WERI-Rb-1 (cell line): ENCODE measurements around the gene CNIH1.
"Not testable (repeated sequence)": the region's sequence is repeated elsewhere in the genome, so short reads cannot be mapped to it uniquely, and the experiment has no call there.

Experiments used
- DNase-seq: peaks from one replicate; pipeline ENCODE4 v3.0.0-alpha.2; 2020
- H3K27ac ChIP-seq: fragments of 250-450 bp; sonication (Bioruptor Pico); 2 replicates; pipeline ENCODE4 v1.5.1; 2020; ENCODE audit warnings: mild to moderate bottlenecking, moderate library complexity
- H3K27me3 ChIP-seq: fragments of 250-450 bp; sonication (Bioruptor Pico); 2 replicates; pipeline ENCODE4 v1.5.1; 2021; ENCODE audit warnings: mild to moderate bottlenecking, low read depth, moderate library complexity; ENCODE audit not compliant: insufficient read depth, severe bottlenecking
- H3K36me3 ChIP-seq: fragments of 250-450 bp; sonication (Bioruptor Pico); 2 replicates; pipeline ENCODE4 v1.5.1; 2020; ENCODE audit warnings: mild to moderate bottlenecking, moderate library complexity
- H3K4me3 ChIP-seq: 2 replicates; pipeline ENCODE4 v1.5.1; 2011; ENCODE audit warnings: low read depth, mild to moderate bottlenecking, control low read depth, low read length
- H3K9me3 ChIP-seq: fragments of 250-450 bp; sonication (Bioruptor Pico); 2 replicates; pipeline ENCODE4 v1.5.1; 2021; ENCODE audit warnings: mild to moderate bottlenecking, moderate library complexity; ENCODE audit not compliant: severe bottlenecking
- CTCF ChIP-seq: IDR thresholded peaks from 2 replicates; pipeline ENCODE4 v1.5.1; 2011; ENCODE audit warnings: low read depth, mild to moderate bottlenecking, control low read depth, inconsistent platforms, low read length

CNIH1 gene

GRCh38 chr14:54387328-54387727 is 53.8 kb downstream of the CNIH1 start:
- H3K36me3 ChIP-seq: no peaks in the 10 kb centered on the region
- no peak overlapping the region for H3K4me3 ChIP-seq
- no peaks in the 10 kb centered on the region for H3K27me3 ChIP-seq
- no peak for DNase-seq
- no peaks in the 10 kb centered on the region for H3K9me3 ChIP-seq
- no peak overlapping the region for H3K27ac ChIP-seq
- no peak for TF ChIP-seq CTCF

DNA sequence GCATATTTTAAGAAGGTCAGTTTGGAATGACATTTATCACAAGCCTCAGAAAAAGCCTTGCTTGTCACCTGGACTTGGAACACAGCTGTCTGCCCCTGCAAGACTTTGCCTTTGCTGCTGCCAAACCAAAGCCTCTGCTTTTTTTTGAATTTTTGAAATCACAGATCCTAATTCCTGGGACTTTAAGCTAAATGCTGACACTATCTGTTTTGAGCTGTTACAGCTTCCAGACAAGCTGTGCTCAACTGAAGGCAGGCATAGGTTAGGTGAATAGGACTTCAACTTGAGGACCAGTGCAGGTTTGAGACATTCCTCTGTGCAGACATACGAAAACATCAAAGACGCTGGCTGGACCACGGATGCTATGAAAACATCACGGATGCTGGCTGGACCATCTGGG is 55.6 kb downstream of the CNIH1 start:
- no peak for TF ChIP-seq CTCF
- no peak overlapping the region for H3K27ac ChIP-seq
- H3K36me3 ChIP-seq: no peaks in the 10 kb centered on the region
- DNase-seq: no peak
- H3K9me3 ChIP-seq: no peaks in the 10 kb centered on the region
- H3K27me3 ChIP-seq: no peaks in the 10 kb centered on the region
- H3K4me3 ChIP-seq: no peak overlapping the region

GRCh38 chr14:54383835-54384234 is 57.3 kb downstream of the CNIH1 start:
- H3K9me3 ChIP-seq: no peaks in the 10 kb centered on the region
- no peak for DNase-seq
- TF ChIP-seq CTCF: no peak
- no peak overlapping the region for H3K27ac ChIP-seq
- H3K4me3 ChIP-seq: no peak overlapping the region
- H3K36me3 ChIP-seq: no peaks in the 10 kb centered on the region
- no peaks in the 10 kb centered on the region for H3K27me3 ChIP-seq

DNA sequence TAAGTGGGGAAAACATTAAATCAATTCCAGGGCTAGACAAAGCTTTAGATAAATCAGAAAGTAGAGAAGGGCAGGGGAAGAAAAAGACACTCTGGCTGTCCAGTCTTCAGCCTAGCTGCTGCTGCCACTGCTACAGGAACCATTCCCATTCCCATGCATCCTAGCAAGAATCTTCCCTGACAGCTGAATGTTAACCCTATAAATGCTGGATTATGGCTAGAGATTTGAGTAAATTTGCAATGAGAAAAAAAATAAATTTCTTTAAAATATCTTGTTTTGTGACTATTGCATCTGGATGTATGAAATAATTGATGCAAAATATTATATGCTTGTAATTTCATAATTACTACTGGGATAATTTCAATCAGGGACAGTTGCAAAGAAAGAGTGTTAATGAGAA is 59.4 kb downstream of the CNIH1 start:
- H3K36me3 ChIP-seq: no peaks in the 10 kb centered on the region
- TF ChIP-seq CTCF: no peak
- no peak for DNase-seq

DNA sequence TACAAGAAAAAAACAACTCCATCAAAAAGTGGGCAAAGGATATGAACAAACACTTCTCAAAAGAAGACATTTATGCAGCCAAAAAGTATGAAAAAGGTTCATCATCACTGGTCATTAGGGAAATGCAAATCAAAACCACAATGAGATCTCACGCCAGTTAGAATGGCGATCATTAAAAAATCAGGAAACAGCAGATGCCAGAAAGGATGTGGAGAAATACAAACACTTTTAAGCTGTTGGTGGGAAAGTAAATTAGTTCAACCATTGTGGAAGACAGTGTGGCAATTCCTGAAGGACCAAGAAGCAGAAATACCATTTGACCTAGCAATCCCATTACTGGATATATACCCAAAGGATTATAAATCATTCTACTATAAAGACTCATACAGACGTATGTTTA is 60.6 kb downstream of the CNIH1 start:
- not testable (repeated sequence) for H3K9me3 ChIP-seq, H3K4me3 ChIP-seq, H3K27me3 ChIP-seq, H3K27ac ChIP-seq, DNase-seq, H3K36me3 ChIP-seq

More for the DNA sequence above, 59.4 kb downstream of the CNIH1 start:
- no peak overlapping the region for H3K27ac ChIP-seq
- no peak overlapping the region for H3K4me3 ChIP-seq
- H3K9me3 ChIP-seq: no peaks in the 10 kb centered on the region
- no peaks in the 10 kb centered on the region for H3K27me3 ChIP-seq

GRCh38 chr14:54378893-54379292 is 62.3 kb downstream of the CNIH1 start:
- not testable (repeated sequence) for H3K27me3 ChIP-seq, H3K27ac ChIP-seq

GRCh38 chr14:54377501-54377900 is 63.7 kb downstream of the CNIH1 start:
- DNase-seq: peak; percentile 42
- no peaks in the 10 kb centered on the region for H3K36me3 ChIP-seq
- no peaks in the 10 kb centered on the region for H3K27me3 ChIP-seq
- H3K9me3 ChIP-seq: no peaks in the 10 kb centered on the region
- no peak overlapping the region for H3K4me3 ChIP-seq
- no peak for TF ChIP-seq CTCF
- no peak overlapping the region for H3K27ac ChIP-seq

More at GRCh38 chr14:54378893-54379292, 62.3 kb downstream of the CNIH1 start:
- not testable (repeated sequence) for H3K4me3 ChIP-seq, H3K36me3 ChIP-seq, H3K9me3 ChIP-seq, DNase-seq
